ENCODE results near the gene CAB39. TPM values are rescaled to one million over a fixed set of nuclear protein-coding genes. Genes with fewer than 3 reads are reported as not detected.

CAB39 gene
- total RNA-seq, 4 donors from 2014 or later: 47.6 to 80.3 (median 71.8) TPM

DNA sequence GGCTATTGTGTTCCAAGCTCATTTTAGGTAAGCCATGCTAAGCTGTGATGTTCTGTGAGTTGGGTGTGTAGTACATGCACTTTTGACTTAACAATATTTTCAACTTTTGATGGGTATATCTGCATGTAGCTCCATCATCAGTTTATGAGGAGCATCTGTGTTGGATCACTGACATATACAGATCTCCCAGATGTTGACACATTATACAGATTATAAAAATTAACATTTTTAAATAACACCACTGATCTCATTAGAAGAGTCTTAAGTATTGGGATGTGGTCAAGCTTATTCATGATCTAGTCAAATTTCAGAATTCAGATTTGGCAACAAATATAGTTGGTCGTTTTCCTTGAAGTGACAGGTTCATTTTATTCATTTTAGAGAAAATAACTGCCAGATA, 51.7 kb downstream of the CAB39 start:
- intact Hi-C loops (cut with DNase I): no loop called here
- Histone ChIP-seq H3K4me1 (peaks cover 0 to 13% (median 2%) of the 10 kb centered on the region in 3 donors), H3K27ac (no peak overlapping the region), H3K4me3 (no peak overlapping the region), H3K27me3 (no peaks in the 10 kb centered on the region), H3K36me3 (peaks cover 0 to 85% (median 3%) of the 10 kb centered on the region in 3 donors), H3K9me3 (no peaks in the 10 kb centered on the region)
- TF ChIP-seq, protein P1, sequence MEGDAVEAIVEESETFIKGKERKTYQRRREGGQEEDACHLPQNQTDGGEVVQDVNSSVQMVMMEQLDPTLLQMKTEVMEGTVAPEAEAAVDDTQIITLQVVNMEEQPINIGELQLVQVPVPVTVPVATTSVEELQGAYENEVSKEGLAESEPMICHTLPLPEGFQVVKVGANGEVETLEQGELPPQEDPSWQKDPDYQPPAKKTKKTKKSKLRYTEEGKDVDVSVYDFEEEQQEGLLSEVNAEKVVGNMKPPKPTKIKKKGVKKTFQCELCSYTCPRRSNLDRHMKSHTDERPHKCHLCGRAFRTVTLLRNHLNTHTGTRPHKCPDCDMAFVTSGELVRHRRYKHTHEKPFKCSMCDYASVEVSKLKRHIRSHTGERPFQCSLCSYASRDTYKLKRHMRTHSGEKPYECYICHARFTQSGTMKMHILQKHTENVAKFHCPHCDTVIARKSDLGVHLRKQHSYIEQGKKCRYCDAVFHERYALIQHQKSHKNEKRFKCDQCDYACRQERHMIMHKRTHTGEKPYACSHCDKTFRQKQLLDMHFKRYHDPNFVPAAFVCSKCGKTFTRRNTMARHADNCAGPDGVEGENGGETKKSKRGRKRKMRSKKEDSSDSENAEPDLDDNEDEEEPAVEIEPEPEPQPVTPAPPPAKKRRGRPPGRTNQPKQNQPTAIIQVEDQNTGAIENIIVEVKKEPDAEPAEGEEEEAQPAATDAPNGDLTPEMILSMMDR (IDR thresholded peaks at IDR 0.05): no peak
- TF ChIP-seq POLR2A (IDR thresholded peaks at IDR 0.05): no peak
- 82 to 86% methylated on average over 1 of the region's 1 CpG for WGBS, 2 donors
- DNase-seq: no peak

DNA sequence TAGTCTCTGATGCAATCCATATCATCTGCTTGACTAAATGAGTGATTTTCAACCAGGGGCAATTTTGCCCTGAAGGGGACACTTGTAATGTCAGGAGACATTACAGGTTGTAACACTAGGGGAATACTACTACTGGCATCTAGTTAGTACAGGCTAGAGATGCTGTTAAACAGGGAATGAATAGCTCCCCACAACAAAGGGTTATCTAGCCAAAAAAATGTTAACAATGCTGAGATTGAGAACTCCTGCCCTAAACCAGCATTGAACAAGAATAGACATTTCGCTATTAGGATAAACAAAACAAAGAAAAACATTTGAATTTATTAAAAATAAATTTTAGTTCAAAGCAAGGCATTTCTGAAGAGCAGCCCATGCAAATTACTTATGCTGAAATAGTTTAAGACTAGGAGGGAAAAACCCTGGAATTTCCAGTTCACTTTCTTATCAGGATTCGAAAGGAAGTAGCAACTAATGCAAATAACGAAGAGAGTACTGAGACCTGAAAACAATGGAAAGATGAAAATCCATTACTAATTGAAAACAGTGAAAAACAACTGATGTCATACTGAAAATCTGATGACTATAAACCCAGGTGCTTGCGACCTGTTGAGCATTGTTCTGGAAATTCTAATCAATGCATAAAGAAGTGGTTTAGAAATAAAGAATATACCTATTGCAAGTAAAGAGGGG, 53.1 kb downstream of the CAB39 start:
- intact Hi-C loops (cut with DNase I): no loop called here
- 36 to 62% methylated on average over 4 of the region's 4 CpGs for WGBS, 2 donors
- DNase-seq: no peak
- Histone ChIP-seq H3K27ac (no peak overlapping the region), H3K4me1 (no peaks in the 10 kb centered on the region), H3K27me3 (no peaks in the 10 kb centered on the region), H3K9me3 (no peaks in the 10 kb centered on the region), H3K4me3 (no peak overlapping the region), H3K36me3 (peaks cover 0 to 83% (median 3%) of the 10 kb centered on the region in 3 donors)
- no peak for TF ChIP-seq POLR2A (IDR thresholded peaks at IDR 0.05)
- TF ChIP-seq, protein P1 (IDR thresholded peaks at IDR 0.05): no peak

DNA sequence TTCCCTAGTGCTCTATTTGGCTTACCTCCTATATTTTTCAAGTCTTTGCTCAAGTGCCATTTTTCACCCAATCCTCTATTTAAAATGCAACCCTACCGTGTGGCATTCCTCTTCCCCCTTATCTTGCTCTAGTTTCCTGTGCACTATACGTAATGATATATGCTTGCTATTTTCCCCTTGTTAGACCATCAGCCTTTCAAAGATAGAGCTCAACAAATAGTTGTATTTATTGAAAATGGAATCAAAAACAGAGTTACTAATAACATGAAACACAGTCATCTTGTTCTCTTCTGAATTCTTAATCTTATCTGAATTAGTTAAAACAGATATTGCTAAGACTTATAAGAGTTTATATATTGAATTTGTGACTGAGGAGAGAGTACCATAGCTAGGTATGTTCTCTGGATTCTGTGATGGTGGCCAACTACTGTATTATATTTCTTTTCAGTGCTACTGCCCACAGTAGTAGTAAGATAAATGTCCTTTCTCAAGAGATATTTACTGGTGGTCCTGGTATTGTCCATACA, 55.3 kb downstream of the CAB39 start:
- TF ChIP-seq, protein P1 (IDR thresholded peaks at IDR 0.05): no peak
- no peak for TF ChIP-seq POLR2A (IDR thresholded peaks at IDR 0.05)
- intact Hi-C loops (cut with DNase I): no loop called here
- Histone ChIP-seq H3K27ac (no peak overlapping the region), H3K9me3 (no peaks in the 10 kb centered on the region), H3K27me3 (no peaks in the 10 kb centered on the region), H3K36me3 (peaks cover 0 to 70% (median 3%) of the 10 kb centered on the region in 3 donors), H3K4me1 (peaks cover 0 to under 1% (median 0%) of the 10 kb centered on the region in 3 donors), H3K4me3 (no peak overlapping the region)
- WGBS, 2 donors: 88 to 89% methylated on average over 2 of the region's 2 CpGs
- DNase-seq: no peak

DNA sequence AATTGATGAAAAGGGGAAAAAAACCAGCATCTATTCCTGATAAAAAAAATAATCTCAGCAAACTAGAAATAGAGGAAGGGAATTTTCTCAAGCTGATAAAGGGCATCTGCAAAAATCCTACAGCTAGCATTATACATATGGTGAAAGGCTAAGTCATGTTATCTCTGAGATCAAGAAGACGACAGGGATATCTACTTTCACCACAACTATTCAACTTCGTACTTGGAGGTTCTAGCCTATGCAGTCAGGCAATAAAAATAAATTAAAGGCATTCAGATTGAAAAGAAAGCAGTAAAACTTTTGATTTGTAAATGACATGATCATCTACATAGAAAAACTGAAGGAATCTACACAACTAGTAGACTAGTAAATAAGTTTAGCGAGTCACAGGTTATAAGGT, 58.2 kb downstream of the CAB39 start:
- DNase-seq: no peak
- H3K4me1 ChIP-seq: peaks cover 4 to 29% (median 11%) of the 10 kb centered on the region in 3 donors
- no peak overlapping the region for H3K27ac ChIP-seq
- no peaks in the 10 kb centered on the region for H3K27me3 ChIP-seq
- intact Hi-C loops (cut with DNase I): no loop called here
- no peak overlapping the region for H3K4me3 ChIP-seq
- TF ChIP-seq, protein P1 (IDR thresholded peaks at IDR 0.05): no peak
- no peak for TF ChIP-seq POLR2A (IDR thresholded peaks at IDR 0.05)
- H3K36me3 ChIP-seq: peaks cover 0 to 42% (median 0%) of the 10 kb centered on the region in 3 donors
- no peaks in the 10 kb centered on the region for H3K9me3 ChIP-seq
- WGBS, 2 donors: 83 to 94% methylated on average over 3 of the region's 3 CpGs

DNA sequence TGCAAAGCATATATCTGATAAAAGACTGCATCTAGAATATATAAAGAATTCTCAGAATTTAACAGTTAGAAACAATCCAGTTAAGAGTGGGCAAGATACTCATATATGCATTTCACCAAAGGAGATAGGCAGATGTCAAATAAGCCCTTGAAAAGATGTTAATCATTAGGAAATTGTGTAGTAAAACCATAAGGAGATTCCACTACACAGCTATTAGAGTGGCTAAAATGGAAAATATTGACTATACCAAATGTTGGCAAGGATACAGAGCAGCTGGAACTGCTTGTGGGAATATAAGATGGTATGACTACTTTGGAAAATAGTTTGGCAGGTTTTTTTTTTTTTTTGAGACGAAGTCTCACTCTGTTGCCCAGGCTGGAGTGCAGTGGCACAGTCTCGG, 59.5 kb downstream of the CAB39 start:
- WGBS, 2 donors: 92 to 96% methylated on average over 2 of the region's 2 CpGs

More for the DNA sequence above, 59.5 kb downstream of the CAB39 start:
- Histone ChIP-seq H3K9me3 (no peaks in the 10 kb centered on the region), H3K36me3 (peaks cover 0 to 28% (median 0%) of the 10 kb centered on the region in 3 donors), H3K4me3 (no peak overlapping the region), H3K27ac (no peak overlapping the region), H3K4me1 (peaks cover 4 to 42% (median 11%) of the 10 kb centered on the region in 3 donors), H3K27me3 (no peaks in the 10 kb centered on the region)
- TF ChIP-seq, protein P1 (IDR thresholded peaks at IDR 0.05): no peak
- TF ChIP-seq POLR2A (IDR thresholded peaks at IDR 0.05): no peak
- DNase-seq: no peak
- intact Hi-C loops (cut with DNase I): no loop called here
